Vagina (tissue), 2 donors: ENCODE results near the gene SHROOM2. TPM values are rescaled to one million over a fixed set of nuclear protein-coding genes. Genes with fewer than 3 reads are reported as not detected.

Experiments used
- DNase-seq, 2 donors: peaks; one replicate each; pipeline ENCODE4 v3.0.0-alpha.2; 2017; ENCODE audit errors: extremely low spot score in 2 of 2
- H3K27ac ChIP-seq: fragments of 200-600 bp; sonication (generic); one replicate; pipeline ENCODE4 v1.5.1; 2019
- H3K27me3 ChIP-seq: fragments of 200-600 bp; sonication (generic); one replicate; pipeline ENCODE4 v1.5.1; 2019
- H3K36me3 ChIP-seq, 2 donors: fragments of 200-600 bp; sonication (generic); one replicate each; pipeline ENCODE4 v1.5.1; 2017 to 2019
- H3K4me1 ChIP-seq: fragments of 200-600 bp; sonication (generic); one replicate; pipeline ENCODE4 v1.5.1; 2019
- H3K4me3 ChIP-seq, 2 donors: fragments of 200-600 bp; sonication (generic); 1 replicate in 1 of 2; 2 replicates in 1 of 2; pipeline ENCODE4 v1.5.1; 2016 to 2019
- H3K9me3 ChIP-seq: fragments of 200-600 bp; sonication (generic); one replicate; pipeline ENCODE4 v1.5.1; 2019
- POLR2A ChIP-seq, 2 donors: fragments of 450-650 bp; IDR thresholded peaks; one replicate each; pipeline ENCODE4 v1.6.1; 2017; ENCODE audit warnings: antibody characterized with exemption in 2 of 2, mild to moderate bottlenecking in 2 of 2, moderate library complexity in 2 of 2
- POLR2AphosphoS5 ChIP-seq, 2 donors: sonication (generic); formaldehyde crosslinking; IDR thresholded peaks; one replicate each; pipeline ENCODE4 v1.9.0; 2017; ENCODE audit warnings: antibody characterized with exemption in 2 of 2, mild to moderate bottlenecking in 2 of 2, low read depth in 1 of 2; ENCODE audit not compliant: insufficient read depth in 1 of 2
- intact Hi-C: fragments of 100-400 bp; cut with DNase I; formaldehyde crosslinking; loops from one replicate; pipeline ENCODE4 v1.15.1; 2023
- total RNA-seq: library from RNA; depleted of rRNA; stranded (reverse); fragments of >200 nt; gene quantifications from one replicate; pipeline ENCODE4 v1.2.3, GENCODE V29; 2016
- TF ChIP-seq, protein P1 (sequence below), 3 experiments: fragments of 450-650 bp in 2 of 3; fragments of 200-600 bp in 1 of 3; sonication (generic) in 1 of 3; IDR thresholded peaks; one replicate each; pipeline ENCODE4 v1.5.1; 2017 to 2019; ENCODE audit warnings: antibody characterized with exemption in 3 of 3, mild to moderate bottlenecking in 2 of 3, moderate library complexity in 2 of 3

The SHROOM2 gene
- total RNA-seq, 1 donor from 2014 or later = 8.8 TPM

DNA sequence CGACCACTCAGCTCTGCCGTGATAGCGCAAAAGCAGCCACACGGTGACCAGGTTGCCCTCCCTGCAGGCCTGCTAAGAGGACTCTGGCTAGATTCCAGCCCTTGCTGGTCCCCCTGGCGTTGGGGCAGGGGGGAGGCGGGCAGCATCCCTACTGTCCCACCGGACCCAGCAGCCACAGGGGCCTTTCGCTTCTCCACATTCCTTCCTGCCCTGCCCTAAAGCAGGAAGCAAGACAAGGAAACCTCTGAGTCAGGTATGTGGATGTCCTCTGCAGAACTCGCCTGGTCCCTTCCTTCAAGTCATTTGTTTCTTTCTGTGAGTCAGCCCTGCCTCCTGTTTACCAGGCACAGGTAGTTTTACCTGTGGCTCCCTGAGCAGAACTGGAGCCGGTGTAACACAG lies 120.7 kb downstream of the SHROOM2 start:
- no peaks in the 10 kb centered on the region for H3K4me1 ChIP-seq
- no peak overlapping the region for H3K27ac ChIP-seq
- H3K9me3 ChIP-seq = no peaks in the 10 kb centered on the region
- DNase-seq = no peak
- H3K36me3 ChIP-seq = no peaks in the 10 kb centered on the region
- intact Hi-C loops = no loop called here
- no peak overlapping the region for H3K4me3 ChIP-seq
- TF ChIP-seq, protein P1, sequence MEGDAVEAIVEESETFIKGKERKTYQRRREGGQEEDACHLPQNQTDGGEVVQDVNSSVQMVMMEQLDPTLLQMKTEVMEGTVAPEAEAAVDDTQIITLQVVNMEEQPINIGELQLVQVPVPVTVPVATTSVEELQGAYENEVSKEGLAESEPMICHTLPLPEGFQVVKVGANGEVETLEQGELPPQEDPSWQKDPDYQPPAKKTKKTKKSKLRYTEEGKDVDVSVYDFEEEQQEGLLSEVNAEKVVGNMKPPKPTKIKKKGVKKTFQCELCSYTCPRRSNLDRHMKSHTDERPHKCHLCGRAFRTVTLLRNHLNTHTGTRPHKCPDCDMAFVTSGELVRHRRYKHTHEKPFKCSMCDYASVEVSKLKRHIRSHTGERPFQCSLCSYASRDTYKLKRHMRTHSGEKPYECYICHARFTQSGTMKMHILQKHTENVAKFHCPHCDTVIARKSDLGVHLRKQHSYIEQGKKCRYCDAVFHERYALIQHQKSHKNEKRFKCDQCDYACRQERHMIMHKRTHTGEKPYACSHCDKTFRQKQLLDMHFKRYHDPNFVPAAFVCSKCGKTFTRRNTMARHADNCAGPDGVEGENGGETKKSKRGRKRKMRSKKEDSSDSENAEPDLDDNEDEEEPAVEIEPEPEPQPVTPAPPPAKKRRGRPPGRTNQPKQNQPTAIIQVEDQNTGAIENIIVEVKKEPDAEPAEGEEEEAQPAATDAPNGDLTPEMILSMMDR (IDR thresholded peaks at IDR 0.05) = no peak
- TF ChIP-seq POLR2AphosphoS5 (IDR thresholded peaks at IDR 0.05; ENCODE audit: insufficient read depth in 1 of 2, low read depth in 1 of 2) (no peak), POLR2A (IDR thresholded peaks at IDR 0.05) (no peak)
- H3K27me3 ChIP-seq = no peaks in the 10 kb centered on the region

DNA sequence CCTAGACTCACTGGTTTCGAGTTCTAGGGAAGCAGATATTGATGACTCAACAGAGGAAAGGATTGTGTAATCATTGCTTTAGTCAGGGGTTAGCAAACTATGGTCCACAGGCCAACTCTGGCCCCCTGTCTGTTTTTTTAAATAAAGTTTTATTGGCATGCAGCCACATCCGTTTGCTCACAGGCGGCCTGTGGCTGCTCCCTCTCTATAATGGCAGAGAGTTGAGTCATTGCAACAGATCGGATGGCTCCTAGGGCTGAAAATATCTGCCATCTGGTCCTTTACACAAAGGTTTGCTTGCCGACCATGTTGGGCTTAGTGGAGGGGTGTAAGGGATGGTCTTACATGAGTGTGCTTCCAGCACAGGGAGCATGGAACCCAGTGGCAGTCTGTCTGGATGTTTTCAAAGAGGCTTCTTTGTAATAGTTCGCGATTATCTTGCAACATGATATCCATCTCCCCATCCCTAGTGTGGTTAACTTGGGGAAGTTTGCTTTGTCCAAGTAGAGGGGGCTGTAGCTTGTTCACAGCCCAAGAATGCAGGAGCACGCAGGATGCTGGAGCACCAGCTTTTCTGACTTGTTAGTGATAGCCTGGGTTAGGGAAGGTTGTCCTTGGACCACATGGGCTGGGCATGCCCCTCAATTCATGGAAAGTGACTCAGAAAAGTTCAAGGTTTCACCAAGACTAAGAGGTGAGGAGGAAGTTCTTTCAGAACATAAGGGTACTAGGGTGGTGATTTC lies 121.6 kb downstream of the SHROOM2 start:
- H3K36me3 ChIP-seq = no peaks in the 10 kb centered on the region
- H3K9me3 ChIP-seq = no peaks in the 10 kb centered on the region
- no peak for DNase-seq
- H3K27me3 ChIP-seq = no peaks in the 10 kb centered on the region
- H3K4me1 ChIP-seq = no peaks in the 10 kb centered on the region
- no peak overlapping the region for H3K4me3 ChIP-seq
- intact Hi-C loops = no loop called here
- TF ChIP-seq, protein P1 (IDR thresholded peaks at IDR 0.05) = no peak
- TF ChIP-seq POLR2AphosphoS5 (IDR thresholded peaks at IDR 0.05; ENCODE audit: insufficient read depth in 1 of 2, low read depth in 1 of 2) (no peak), POLR2A (IDR thresholded peaks at IDR 0.05) (no peak)
- H3K27ac ChIP-seq = no peak overlapping the region

DNA sequence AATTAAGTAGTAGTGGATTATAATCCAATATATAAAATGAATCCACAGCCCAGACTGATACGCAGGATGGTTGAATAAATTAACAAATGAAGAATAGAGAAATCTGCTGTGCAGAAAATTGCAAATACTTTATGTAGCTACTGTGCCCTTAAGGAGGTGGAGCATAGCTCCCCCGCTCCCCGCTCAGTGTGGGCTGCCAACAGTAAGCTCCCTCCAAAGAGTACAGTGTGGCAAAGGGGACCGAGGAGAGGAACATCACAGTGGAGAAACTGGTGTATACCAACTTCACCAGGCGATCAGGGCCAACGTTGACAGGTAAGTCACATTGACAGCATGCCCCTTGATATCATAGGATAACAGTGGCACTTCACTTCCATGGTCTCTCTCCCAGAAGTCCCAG lies 123.0 kb downstream of the SHROOM2 start:
- intact Hi-C loops = no loop called here
- no peaks in the 10 kb centered on the region for H3K9me3 ChIP-seq
- H3K36me3 ChIP-seq = no peaks in the 10 kb centered on the region
- H3K4me1 ChIP-seq = no peaks in the 10 kb centered on the region
- DNase-seq = no peak
- no peak overlapping the region for H3K4me3 ChIP-seq
- no peak for TF ChIP-seq POLR2AphosphoS5 (IDR thresholded peaks at IDR 0.05; ENCODE audit: insufficient read depth in 1 of 2, low read depth in 1 of 2)
- no peak for TF ChIP-seq POLR2A (IDR thresholded peaks at IDR 0.05)
- TF ChIP-seq, protein P1 (IDR thresholded peaks at IDR 0.05) = no peak
- no peak overlapping the region for H3K27ac ChIP-seq
- no peaks in the 10 kb centered on the region for H3K27me3 ChIP-seq

DNA sequence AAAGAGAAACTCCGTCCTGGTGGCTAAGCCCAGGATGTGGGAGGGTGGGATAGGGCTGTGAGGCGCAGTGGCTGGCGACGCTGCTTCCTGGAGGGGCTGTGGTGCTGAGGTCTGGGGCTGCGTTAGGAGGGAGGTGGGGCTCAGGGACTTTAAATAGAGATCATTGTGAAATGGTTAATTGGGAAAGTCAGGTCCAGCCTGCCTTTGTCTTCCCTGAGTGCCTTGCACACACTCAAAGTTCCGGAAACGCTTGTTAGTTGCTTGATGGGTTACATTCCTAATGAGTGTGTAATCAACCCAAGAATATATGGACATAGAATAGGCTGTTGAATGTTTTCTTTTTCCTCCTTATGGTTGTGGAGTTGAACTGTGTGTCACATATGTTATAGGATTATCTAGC lies 125.3 kb downstream of the SHROOM2 start:
- no peak overlapping the region for H3K27ac ChIP-seq
- no peaks in the 10 kb centered on the region for H3K9me3 ChIP-seq
- intact Hi-C loops = no loop called here
- no peak for DNase-seq
- no peaks in the 10 kb centered on the region for H3K27me3 ChIP-seq
- TF ChIP-seq POLR2AphosphoS5 (IDR thresholded peaks at IDR 0.05; ENCODE audit: insufficient read depth in 1 of 2, low read depth in 1 of 2) (no peak), POLR2A (IDR thresholded peaks at IDR 0.05) (no peak)
- TF ChIP-seq, protein P1 (IDR thresholded peaks at IDR 0.05) = no peak
- no peaks in the 10 kb centered on the region for H3K4me1 ChIP-seq
- no peaks in the 10 kb centered on the region for H3K36me3 ChIP-seq
- H3K4me3 ChIP-seq = no peak overlapping the region

DNA sequence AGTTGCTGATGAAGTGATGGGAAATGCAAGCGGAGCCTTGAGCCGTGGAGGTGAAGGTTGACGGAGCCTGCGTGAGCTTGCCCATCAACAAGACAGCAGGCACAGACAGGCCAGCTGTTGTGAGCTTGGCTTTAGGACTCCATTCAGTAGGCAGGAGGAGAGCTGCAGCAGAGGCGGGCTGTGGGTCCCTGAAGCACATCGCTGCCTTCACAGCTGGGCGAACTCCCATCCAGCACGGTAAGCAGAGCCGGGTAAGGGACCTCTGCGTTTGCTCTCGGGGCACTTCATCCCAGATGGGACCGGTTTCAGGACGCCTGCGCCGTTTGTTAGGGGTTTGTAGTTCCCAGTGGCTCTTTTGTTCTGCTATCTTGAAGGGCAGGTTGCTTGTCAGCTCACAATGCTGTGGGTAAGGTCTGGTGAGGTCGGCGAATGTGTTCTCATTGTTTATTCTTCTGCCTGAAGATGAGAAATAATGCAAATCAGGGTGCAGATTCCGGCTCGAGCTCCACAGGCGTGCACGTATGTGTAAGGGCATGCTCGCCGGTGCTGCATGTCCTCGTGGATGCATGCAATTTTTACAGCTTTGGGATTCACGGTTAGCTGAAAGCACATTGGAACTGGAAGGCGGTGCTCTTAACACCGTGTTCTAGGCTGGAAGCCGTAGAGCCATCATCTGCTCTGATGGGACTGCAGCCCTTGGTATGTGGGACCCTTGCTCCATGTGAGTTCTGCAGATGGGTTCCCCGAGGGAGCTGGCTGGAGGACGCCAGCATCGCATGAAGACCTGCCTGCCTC lies 126.3 kb downstream of the SHROOM2 start:
- peak overlapping the region in 1 of 2 donors; percentile 4 for H3K4me3 ChIP-seq
- no peaks in the 10 kb centered on the region for H3K36me3 ChIP-seq
- no peaks in the 10 kb centered on the region for H3K4me1 ChIP-seq
- H3K9me3 ChIP-seq = no peaks in the 10 kb centered on the region
- intact Hi-C loops = no loop called here
- H3K27me3 ChIP-seq = no peaks in the 10 kb centered on the region
- no peak for DNase-seq
- TF ChIP-seq, protein P1 (IDR thresholded peaks at IDR 0.05) = no peak
- TF ChIP-seq POLR2AphosphoS5 (IDR thresholded peaks at IDR 0.05; ENCODE audit: insufficient read depth in 1 of 2, low read depth in 1 of 2) = no peak
- no peak for TF ChIP-seq POLR2A (IDR thresholded peaks at IDR 0.05)
- H3K27ac ChIP-seq = no peak overlapping the region
